GM19193 (cell line): ENCODE measurements around the gene CYP27C1.

Source experiments
- POLR2A ChIP-seq: IDR thresholded peaks from 4 replicates; pipeline ENCODE4 v1.6.1; 2011; ENCODE audit not compliant: insufficient read depth, insufficient read length; ENCODE audit errors: extremely low read depth

The CYP27C1 gene

DNA sequence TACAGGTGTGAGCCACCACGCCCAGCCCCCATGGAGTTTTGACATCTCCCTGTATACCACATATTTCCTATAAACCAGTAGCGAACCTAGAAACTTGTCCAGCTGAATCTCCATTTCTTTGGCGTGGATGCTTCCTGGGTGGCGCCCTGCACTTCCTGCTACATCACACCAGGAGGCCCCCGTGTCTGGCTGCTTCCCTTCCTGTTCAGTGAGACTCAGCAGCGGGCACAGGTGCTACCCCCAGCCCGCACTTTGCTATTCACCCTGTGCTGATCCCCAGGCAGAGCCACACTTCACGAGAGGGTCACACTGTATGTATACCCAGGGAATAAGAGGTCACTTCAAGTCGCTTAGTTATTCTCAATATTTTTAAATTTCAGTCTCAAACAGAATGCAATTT lies 35.0 kb downstream of the CYP27C1 start:
- TF ChIP-seq POLR2A = no peak

- TF ChIP-seq POLR2A = no peak
Measured at GRCh38 chr2:127183771-127184170, 36.3 kb downstream of the CYP27C1 start.

DNA sequence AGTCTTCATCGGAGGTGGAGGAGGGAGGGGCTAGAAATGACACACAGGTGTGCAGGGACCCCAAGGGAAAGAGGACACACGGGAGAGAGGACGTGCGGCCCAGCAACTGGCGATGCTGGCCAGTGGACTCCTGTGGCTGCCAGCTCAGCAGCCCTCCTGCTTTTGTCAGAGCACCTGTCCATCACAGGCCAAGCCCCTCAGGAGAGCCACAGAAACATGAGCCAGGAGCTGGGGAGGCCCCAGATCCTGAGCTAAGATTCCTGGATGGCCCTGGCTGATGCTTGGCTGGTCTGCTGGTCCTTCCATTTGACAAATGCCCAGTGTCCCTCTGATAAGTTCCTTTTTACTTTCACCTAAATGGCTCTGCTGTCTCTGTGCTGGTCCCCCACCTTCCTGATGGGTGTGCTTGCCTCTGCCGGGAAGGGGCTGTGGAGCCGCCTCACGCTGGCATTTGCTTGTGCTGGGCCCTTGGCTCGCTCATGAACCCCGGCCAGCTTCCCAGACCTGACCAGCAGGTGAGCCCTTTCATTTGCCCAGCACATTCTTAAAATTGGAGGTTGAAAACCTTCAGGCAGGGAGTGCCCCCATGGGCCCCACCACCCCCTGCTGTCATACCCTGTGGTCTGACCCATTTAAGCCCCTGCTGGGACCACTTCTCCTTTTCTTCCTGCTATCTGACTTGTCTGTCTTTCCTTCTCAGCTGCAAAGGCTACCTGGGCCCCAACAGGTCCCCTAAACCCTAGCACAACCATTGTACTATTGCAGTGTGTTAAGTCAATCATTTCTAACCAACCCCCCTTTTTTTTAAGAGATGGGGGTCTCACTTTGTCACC lies 37.3 kb downstream of the CYP27C1 start:
- TF ChIP-seq POLR2A = no peak

GRCh38 chr2:127181851-127182250 lies 38.2 kb downstream of the CYP27C1 start:
- TF ChIP-seq POLR2A = no peak

DNA sequence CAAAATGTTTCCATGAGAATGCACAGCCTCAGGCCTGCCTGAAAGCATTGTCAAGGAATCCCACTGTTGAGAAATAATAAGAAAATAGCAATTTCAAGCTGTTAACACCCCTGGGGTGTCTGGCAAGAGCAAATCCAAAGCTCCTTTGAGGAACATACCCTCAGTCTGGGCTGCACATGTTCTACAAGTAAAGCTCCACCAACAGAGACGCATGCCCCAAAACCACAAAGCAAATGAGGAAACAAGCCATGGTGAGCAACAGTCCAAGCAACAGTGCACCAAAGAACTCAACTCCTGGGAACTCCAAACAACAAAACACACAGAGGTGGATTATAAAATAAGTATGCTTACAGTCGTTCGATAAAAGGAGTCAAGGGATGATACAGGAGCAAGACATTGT lies 40.3 kb downstream of the CYP27C1 start:
- no peak for TF ChIP-seq POLR2A

GRCh38 chr2:127177617-127178263 lies 42.4 kb downstream of the CYP27C1 start:
- TF ChIP-seq POLR2A = no peak

DNA sequence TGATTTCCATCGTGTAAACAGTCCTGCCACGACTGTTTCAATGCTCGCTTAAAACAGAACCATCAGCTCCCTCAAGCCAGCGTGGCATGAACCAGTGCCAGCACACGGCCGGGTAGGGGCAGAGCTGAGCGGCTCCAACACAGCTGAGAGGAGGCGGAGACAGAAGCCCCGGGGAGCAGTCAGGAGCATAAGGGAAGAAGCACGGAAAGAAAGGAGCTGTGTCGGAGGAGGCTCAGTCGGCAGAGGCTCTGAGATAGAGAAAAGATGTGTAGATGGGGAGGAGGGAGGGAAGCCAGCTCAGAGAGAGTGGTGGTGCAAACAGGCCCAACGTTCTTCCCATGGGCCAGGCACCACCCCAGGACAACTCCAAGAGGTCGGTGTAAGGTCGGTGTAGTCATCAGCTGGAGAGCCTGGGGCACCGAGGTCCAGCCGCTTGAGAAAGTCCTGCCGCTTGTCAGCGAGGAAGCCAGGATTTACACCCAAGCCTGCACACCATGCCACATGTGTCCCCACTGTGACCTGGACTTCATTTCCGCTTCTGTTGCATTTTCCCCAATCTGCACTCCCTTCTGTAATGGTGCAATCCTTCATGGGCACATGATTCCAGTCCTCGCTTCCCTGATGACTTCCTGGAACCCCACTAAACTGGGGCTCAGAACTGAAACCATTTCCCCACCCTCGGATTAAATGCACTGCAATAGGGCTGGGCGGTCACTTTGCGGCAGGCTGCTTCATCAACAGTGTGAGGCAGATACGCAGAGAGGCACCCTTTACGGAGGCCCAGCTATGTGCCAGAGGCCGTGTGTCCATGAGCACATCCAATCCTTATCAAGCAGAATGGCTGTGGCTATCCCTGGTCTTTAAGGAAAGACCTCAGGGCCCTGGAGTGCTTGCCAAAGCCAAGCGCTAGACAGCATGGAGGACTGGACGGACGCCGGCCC lies 43.5 kb downstream of the CYP27C1 start:
- TF ChIP-seq POLR2A = no peak

GRCh38 chr2:127175751-127176354 lies 44.2 kb downstream of the CYP27C1 start:
- TF ChIP-seq POLR2A = no peak

GRCh38 chr2:127175041-127175721 lies 44.9 kb downstream of the CYP27C1 start:
- no peak for TF ChIP-seq POLR2A

DNA sequence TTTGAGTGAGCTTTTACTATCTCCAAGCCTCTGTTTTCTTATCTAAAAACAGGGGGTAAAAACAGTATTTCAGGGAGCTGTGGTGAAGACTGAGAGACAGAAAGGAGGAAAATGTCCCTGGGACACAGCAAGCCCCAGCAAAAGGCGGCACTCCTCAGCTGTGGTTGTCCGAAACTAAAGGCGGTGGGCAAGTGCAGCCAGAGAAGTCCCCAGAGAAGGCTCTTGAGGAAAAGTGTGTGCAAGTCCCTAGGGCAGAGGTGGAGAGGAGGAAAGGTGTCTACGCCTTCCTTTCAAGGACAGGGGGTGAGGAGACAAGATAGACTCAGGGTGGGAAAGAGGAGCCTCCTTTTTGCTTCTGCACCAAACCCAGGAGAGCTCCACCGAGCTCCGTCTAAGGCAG lies 45.5 kb downstream of the CYP27C1 start:
- no peak for TF ChIP-seq POLR2A

DNA sequence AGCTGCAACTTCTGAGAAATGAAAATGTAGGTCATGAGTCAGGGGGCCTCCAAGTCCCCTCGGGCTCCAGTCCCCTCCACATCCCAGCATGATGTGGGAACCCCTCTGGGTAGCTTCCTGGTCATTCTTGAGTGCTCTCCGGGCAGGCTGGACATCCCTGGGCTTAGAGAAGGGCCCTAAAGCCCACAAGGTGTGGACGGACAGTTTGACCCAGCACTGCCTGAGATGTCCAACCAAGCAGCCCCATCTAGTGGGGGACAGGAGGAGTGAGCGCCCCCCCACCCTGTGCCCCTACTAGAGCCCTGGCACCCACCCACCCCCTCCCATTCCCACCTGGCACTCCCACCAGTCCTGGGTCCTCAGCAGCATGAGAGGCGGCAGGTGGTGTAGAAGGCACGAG lies 46.0 kb downstream of the CYP27C1 start:
- TF ChIP-seq POLR2A = no peak

- TF ChIP-seq POLR2A = no peak
Measured at GRCh38 chr2:127173057-127173456, 47.0 kb downstream of the CYP27C1 start.

DNA sequence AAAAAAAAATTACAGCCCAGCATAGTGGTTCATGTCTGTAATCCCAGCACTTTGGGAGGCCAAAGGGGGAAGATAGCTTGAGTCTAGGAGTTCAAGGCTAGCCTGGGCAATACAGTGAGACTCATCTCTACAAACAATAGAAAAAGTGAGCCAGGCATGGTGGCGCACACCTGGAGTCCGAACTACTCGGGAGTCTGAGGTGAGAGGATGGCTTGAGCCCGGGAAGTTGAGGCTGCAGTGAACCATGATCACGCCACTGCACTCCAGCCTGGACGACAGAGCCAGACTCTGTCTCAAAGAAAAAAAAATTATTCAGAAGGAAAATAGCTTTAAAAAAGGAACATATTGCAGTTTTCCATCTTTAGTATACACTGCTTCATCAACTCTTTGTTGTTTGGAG lies 47.8 kb downstream of the CYP27C1 start:
- TF ChIP-seq POLR2A = no peak

- no peak for TF ChIP-seq POLR2A
Measured at GRCh38 chr2:127170452-127171197, 49.5 kb downstream of the CYP27C1 start.

DNA sequence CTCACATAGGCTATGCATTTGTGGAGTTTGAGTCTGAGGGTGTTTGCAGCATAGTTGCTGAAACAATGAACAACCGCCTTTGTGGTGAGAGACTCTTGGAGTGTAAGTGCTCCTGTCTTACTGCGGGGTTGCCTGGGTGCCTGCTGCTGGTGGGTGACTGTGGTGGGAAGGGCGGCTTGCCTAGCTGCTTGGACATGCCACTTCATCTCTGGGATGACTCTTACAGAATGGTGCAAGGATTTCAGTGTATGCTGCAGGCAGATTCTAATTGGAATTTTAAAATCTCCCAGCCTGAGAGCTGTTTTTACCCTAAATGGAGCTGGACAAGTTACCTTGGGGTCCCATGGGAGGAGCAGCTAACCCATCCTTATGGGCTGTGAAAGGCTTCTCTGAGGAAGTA lies 50.1 kb downstream of the CYP27C1 start:
- no peak for TF ChIP-seq POLR2A
